RKO (cell line): ENCODE results near the gene REL.
"Not testable (repeated sequence)": the region's sequence is repeated elsewhere in the genome, so short reads cannot be mapped to it uniquely, and the experiment has no call there.

Experiments
- DNase-seq: peaks from one replicate; pipeline ENCODE4 v3.0.0-alpha.2; 2016; ENCODE audit warnings: low spot score

REL gene

DNA sequence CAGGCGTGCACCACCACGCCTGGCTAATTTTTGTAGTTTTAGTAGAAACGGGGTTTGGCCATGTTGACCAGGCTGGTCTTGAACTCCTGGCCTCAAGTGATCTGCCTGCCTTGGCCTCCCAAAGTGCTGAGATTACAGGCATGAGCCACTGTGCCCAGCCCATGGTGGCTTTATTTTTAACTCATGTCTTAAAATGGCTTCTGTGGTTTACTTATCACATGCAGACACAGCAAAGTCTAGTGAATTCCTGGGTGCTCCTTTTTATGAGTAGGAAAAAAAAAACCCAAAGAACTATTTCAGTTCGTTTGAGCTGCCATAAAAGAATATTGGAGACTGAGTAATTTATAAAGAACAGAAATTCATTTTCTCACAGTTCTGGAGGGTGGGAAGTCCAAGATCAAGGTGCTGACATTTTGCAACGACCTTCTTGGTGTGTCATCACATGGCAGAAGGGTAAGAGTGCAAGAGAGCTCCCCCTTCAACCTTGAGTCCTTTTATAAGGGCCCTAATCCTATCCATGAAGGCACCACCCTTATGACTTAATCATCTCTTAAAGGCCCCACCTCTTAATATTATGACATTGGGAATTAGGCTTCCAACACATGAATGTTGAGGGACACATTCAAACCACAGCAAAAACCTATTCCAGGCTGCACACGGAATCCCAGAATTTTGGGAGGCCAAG, 12.6 kb upstream of the REL start:
- no peak for DNase-seq

DNA sequence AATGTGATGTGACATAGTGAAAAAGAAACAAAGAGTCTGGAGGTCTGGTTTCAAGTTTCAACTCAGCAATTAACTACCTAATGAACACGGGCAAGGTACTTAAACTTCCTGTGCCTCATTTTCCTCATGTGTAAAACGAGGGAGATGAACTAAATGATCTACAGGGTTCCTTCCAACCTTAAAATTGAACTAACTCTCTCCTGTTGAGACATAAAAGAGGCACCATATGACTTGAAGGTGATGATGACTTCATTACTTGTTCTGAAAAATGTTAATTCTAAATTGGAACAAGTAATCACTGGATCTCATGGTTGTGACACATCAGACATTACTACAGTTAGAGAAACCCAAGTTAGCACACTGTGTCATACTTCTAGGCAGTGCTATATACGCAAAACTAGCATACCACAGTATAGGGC, 8.9 kb upstream of the REL start:
- DNase-seq = no peak

DNA sequence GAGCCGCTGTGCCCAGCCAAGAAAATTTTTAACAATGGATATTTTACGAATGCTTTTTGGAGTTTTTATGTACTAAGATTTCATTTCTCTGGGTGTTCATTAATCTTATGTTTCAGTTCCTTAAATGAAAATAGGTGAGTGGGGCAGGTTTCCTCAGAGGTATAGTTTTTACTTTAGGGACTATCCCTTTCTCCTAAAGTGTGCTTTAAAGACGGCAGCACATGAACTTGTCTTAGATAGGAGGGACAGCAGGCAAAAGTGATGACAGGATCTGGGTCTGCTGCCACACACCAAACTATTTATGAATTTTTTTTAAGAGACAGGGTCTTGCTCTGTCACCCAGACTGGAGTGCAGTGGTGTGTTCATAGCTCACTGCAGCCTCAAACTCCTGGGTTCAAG, 8.0 kb upstream of the REL start:
- no peak for DNase-seq

DNA sequence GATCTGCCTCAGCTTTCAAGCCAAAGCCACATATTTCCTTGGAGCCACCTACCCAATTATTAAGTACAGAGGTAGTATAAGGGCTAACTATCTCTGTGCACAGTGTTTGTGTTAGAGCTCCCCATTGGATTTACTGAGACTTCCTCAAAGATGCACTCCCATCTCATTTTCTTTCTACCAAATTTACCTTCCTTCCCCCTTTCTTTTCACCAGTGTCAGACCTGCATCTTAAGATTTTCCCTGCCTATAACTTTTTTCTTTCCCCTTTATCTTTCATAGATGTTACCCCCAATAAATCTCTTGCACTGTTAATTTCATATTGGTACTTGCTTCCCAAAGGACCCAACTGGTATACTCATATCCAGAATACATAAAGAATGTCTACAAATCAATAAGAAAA, 5.9 kb upstream of the REL start:
- no peak for DNase-seq

DNA sequence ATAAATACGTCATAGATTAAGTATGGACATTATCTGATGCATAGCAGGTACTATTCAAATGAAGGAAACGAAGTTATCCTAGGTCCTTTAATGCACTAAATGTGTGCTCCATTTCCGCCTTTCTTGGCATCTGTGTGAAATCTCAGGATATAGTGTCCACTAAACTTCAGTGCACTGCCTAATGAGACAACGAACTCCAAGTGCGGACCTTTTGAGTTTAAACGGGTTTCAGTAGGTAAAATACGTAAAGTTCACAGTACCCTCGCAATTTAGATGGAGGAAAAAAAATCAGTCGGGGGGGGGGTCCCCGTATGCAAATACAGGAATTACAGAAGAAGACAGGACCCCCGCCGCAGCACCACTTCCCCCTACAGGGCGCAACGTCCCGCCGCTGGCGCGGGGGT, 729 bp upstream of the REL start:
- DNase-seq = no peak

DNA sequence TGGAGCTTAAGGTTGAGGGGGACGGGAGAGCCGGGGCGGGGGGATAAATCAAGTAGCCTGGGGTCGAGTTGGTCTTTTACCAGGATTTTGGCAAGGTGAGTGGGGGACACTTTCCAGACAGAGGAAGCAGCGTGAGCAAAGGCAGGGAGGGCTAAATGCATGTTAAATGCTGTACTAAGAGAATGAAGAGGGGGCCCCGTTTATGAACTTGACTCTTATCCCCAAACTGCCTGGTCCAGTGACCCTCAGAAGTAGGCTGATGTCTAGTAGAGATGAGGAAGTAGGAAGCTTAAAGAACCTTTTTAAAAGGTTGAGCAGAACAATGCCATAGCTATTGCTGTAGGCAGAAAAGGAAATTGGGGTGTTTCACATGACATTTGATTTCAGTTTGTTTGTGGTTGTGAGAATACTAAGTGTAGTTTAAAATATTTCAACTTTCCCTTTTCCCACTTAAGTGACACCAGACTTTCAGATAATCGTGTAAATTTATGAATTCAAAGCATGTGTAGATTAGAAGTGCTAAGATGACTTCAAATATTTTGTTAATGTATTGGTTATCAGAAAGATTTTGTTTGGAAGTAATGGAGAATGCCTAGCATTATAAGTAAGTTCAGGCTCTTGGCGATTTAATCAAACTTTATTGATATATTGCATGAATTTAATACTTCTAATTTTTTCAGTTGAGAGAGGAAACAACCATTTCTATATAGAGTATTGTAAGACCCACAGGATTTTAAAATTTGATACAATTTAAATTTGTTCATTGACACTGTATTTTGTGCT, 1.8 kb downstream of the REL start:
- peak; percentile 59 for DNase-seq

DNA sequence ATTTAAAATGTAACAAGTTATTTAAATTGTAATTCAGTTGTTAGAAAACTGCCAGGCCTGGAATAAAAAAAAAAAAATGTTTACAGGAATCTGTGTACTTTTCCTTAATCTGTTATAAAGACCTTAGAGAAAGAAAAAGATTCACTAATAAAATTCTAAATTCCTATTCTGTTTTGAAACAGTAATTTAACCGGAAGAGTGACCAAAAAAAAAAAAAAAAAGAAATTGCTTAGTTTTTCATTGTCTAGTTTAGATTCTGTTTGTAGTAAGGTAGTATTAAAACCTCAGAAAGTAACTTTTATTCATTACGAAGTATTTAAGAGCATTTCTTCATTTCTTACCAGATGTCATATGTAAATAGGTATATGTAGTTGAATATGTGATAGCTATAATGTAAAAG, 2.5 kb downstream of the REL start:
- no peak for DNase-seq

DNA sequence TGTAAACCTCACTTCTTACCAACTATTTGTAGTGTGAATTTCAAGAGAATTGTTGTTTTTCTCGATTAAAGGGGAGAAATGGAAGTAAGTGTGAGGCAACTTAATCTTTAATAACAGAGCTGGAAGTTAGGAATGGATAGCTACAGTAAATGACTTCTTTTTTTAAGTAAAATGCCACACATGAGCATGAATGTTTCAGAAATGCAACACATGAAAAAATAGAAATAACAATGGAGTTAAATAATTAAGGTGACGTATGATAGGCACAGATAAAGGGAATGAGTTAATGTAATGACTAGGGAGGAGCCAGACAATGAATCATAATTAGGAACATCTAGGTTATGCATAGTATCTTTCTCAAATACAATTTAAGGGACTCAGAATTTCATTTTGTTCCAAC, 3.4 kb downstream of the REL start:
- peak; percentile 66 for DNase-seq

DNA sequence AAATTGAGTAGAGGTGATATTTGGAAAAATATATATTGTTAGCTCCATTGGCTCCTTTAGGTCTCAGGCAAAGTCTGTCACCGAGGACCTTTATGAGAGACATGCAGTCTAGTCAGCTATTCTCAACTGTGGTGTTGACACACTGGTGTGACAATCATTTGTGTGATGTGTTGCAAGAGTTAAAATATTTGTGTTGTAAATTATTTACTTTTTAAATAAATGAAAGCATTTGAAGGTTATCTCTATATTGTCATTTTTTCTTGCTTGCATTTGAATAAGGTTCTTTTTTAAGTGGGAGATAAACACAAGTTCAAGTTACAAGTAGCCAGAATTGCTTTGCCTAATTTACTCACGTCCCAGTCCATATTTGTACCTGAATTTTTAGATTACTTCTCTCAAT, 4.3 kb downstream of the REL start:
- no peak for DNase-seq

DNA sequence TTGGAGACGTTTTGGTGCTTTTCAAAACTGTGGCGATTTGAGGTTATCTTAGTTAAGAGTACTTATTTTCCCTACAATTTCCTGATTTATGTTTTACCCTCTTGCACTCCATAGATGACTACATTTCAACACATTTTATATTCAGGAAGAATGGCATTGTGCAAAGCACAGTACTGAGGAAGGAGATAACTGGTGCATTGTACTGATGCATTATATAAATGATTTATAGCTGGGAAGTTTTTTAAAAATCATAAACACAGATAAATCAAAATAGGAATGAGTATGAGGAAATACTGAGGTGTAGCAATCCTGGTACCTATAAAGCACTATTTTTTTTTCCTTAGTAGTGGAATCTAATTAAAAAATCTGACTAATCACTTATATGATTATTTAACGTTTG, 5.6 kb downstream of the REL start:
- no peak for DNase-seq

DNA sequence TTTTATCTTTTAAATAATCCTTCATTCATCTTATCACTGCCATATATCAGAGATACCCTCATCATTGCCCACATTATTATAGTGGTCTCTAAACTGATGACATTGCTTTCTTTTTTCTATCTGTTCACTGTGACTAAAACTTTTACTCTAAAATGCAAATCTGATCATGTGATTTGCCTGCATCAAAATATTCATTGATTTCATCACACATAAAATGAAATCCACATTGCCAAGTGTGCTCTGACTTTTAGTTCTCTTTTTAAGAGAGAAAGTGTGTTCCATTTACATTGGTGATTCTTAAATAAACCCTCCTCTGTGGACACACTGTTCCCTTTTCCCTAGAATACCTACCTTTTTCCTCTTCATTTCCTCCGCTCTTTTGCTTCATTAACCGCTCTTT, 7.5 kb downstream of the REL start:
- no peak for DNase-seq

DNA sequence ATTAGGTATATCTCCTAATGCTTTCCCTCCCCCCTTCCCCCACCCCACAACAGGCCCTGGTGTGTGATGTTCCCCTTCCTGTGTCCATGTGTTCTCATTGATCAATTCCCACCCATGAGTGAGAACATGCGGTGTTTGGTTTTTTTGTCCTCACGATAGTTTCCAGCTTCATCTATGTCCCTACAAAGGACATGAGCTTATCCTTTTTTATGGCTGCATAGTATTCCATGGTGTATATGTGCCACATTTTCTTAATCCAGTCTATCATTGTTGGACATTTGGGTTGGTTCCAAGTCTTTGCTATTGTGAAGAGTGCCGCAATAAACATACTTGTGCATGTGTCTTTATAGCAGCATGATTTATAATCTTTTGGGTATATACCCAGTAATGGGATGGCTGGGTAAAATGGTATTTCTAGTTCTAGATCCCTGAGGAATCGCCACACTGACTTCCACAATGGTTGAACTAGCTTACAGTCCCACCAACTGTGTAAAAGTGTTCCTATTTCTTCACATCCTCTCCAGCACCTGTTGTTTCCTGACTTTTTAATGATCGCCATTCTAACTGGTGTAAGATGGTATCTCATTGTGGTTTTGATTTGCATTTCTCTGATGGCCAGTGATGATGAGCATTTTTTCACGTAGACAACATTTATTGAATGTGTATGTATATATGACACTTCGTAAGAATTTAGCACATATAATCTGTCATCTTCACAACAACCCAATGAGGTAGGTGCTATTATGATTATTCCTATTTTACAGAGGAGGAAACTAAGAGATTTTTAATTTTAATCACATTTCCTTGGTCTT, 8.4 kb downstream of the REL start:
- not testable (repeated sequence) for DNase-seq

DNA sequence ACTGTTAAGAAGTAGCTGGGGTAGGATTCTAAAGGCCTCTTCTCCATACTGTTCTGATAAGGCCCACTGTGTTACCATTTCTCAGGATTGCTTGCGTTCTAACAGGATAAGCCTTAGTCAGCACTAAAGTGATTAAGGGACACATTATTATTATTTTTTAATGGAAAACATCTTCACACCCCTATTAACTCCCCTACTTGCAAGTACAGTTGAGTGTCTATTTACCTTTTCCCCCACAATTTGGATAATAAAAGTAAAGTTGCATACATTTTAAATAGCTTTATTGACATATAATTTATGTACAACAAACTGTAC, 9.0 kb downstream of the REL start:
- no peak for DNase-seq

DNA sequence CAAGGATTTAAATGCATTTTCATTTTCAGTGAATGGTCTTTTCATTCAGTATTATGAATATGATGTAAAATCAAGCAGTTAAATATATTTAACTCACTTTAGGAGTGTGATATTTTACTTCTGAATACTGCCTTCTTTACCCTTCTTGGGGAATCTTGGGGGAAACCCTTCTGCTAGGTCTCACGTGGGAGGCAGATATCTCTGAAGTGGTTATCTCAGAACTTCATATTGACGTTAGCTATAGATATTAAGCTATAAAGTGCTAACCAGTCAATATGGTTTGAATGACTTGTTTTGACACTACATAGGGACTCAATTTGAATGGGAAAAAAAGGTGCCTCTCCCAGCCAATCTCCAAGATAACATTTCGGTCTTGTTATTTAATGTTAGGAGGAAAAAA, 9.8 kb downstream of the REL start:
- no peak for DNase-seq

DNA sequence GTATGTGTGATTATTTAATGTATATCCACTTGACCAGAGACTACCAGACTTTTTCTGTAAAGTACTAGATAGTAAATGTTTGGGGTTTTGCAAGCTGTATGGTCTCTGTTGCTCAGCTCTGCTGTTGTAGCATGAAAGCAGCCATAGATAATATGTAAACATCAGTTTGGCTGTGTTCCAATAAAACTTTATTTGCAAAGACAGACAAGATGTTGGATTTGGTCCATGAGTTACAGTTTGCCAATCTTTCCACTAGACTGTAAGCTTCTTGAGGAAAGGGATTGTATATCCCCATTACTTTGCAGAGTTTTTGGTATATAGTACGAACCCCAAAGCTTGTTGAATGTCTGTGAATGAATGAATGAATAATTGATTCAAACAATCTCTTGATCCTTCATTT, 17.2 kb downstream of the REL start:
- no peak for DNase-seq

DNA sequence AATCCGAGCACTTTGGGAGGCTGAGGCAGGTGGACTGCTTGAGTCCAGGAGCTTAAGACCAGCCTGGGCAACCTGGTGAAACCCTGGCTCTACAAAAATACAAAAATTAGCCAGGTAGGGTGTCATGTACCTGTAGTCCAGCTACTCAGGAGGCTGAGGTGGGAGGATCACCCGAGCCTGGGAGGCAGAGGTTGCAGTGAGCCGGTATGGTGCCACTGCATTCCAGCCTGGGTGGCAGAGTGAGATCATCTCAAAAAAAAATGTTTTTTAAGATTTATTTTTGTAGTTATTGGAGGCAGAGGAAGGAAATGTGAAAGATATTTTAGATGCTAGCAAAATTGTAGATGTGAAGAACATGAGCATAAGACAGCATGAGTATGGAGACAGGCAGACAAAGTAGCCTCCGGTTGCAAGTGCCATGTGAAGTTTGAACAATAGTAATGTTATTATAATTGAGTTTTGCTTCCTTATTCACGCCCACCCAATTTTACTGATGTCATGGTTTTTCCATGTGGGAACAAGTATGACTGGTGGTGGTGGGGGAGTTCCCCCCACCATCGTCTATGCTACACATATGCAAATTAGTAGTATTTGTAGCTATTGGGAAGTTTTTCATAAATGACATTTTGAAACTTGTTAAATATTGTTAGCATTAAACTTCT, 18.0 kb downstream of the REL start:
- no peak for DNase-seq

DNA sequence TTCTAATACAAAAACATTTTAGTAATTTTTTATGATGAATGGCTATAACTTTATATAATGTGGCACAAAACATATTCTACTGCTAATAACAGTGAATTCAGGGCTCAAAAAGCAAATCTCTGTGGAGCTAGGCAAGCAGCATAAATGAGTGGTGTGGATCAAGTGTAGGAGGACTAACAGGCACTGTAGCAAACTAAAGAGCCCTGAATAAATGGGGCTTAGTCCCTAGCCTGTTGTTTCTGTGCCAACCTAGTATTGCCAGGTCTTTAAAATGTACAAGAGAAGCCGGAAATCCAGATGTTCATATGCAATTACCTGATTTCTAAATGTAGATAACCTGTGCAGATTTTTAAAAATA, 18.5 kb downstream of the REL start:
- no peak for DNase-seq

DNA sequence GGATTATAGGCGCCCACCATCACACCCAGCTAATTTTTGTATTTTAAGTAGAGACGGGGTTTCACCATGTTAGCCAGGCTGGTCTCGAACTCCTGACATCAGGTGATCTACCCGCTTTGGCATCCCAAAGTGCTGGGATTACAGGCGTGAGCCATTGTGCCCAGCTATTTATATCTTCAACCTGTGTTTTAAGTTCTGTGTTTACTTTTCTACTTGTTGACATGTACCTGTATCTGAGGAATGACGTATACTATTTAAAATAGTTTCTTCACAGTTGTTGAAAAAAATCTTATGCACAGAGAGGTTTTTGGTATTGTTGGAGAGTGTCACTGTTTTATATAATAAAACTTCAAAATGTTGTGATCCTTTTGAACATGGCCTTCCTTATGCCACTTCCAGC, 19.9 kb downstream of the REL start:
- not testable (repeated sequence) for DNase-seq

DNA sequence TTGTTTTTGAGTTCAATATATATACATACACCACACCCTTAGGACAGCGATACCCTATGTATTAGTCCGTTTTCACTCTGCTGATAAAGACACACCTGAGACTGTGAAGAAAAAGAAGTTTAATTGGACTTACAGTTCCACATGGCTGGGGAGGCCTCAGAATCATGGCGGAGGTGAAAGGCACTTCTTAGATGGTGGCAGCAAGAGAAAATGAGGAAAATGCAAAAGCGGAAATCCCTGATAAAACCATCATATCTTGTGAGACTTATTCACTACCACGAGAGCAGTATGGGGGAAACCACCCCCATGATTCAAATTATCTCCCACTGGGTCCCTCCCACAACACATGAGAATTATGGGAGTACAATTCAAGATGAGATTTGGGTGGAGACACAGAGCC, 24.5 kb downstream of the REL start:
- DNase-seq = not testable (repeated sequence)

DNA sequence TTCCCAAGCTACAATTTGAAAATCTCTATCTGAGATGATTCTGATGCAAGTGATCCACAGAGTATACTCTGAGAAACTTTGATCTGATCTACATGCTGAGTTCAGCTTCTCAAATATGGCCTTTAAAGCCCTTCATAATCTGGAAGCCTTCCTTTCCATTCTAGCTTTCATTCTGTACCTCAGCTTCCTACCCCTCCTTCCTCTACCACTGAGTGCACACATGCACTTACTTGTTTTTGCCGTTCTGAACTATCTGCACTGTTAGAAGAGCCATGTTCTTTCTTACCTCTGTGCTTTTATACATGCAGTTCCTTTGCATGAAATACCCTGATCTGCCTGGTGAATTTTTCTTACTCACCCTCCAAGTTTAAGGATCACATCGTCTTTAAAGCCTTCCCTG, 25.0 kb downstream of the REL start:
- no peak for DNase-seq

DNA sequence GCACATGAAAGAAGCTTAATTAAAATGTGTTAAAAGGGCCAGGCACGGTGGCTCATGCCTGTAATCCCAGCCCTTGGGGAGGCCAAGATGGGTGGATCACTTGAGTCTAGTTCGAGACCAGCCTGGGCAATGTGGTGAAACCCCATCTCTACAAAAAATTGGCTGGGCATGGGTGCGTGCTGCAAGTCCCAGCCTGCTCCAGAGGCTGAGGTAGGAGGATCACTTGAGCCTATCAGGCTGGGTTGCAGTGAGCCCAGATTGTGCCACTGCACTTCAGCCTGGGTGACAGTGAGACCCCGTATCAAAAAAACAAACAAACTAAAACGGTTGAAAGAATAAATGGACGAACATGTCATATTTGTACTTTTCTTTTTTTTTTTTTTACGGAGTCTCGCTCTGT, 26.0 kb downstream of the REL start:
- no peak for DNase-seq

DNA sequence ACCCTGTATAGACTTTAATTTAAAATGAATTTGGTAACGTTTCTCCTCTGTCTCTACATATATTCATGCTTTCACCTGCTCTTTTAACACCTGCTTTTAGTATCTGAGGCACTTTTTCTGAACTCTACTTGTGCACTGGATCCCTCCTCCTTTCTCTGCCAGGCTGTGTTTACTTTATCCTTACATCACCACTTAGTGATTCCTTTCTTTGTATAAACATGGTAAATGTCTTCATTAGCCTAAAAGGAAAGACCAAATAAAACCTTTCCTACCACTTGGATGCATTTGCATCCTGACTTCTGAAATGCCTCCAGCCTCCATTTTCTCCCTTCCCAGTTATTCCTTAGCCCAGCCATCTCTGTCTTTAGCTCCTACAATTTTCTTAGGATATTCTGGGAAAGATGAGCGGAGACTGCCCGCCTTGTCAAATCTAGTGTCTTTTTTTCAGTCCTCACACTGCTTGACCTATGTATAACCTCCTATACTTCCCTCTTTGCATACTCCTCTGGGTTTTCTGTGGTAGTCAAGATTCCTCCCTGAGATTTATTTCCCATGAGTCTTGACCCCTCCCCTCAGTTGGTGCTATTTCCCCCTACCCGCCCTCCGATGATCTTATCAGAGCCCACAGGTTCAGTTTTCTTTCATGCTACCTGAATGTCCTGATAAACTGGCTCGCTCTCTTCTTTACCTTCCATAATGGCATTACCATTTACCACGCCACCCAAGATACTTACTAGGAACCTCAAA, 44.8 kb downstream of the REL start:
- no peak for DNase-seq
